C4-2B (cell line): Measurements from ENCODE around the gene BHLHE23.

Experiments used
- ZFX ChIP-seq: fragments of 450-650 bp; IDR thresholded peaks from 2 replicates; pipeline ENCODE4 v1.6.1; 2017
- TF ChIP-seq, protein P1 (sequence below): fragments of 450-650 bp; conservative IDR thresholded peaks from 2 replicates; pipeline ENCODE4 v1.5.1; 2017; ENCODE audit warnings: mild to moderate bottlenecking

GRCh38 chr20:63047946-63048345, 41.2 kb upstream of the BHLHE23 start:
- TF ChIP-seq, protein P1, sequence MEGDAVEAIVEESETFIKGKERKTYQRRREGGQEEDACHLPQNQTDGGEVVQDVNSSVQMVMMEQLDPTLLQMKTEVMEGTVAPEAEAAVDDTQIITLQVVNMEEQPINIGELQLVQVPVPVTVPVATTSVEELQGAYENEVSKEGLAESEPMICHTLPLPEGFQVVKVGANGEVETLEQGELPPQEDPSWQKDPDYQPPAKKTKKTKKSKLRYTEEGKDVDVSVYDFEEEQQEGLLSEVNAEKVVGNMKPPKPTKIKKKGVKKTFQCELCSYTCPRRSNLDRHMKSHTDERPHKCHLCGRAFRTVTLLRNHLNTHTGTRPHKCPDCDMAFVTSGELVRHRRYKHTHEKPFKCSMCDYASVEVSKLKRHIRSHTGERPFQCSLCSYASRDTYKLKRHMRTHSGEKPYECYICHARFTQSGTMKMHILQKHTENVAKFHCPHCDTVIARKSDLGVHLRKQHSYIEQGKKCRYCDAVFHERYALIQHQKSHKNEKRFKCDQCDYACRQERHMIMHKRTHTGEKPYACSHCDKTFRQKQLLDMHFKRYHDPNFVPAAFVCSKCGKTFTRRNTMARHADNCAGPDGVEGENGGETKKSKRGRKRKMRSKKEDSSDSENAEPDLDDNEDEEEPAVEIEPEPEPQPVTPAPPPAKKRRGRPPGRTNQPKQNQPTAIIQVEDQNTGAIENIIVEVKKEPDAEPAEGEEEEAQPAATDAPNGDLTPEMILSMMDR, result no peak
- TF ChIP-seq ZFX, result no peak
